Left hindlimb (tissue), 1 donor: Measurements from ENCODE around the gene ABCA12.
"Not testable (repeated sequence)": the region's sequence is repeated elsewhere in the genome, so short reads cannot be mapped to it uniquely, and the experiment has no call there.

Experiments
- DNase-seq: peaks from one replicate; pipeline ENCODE4 v3.0.0-alpha.2; 2018

The ABCA12 gene

GRCh38 chr2:215138479-215138878, at the start of gene ABCA12:
Gene ABCA12 (minus strand): TSS chr2:215138626. CDS start chr2:215138208, 418 bp downstream.
- DNase-seq = no peak

DNA sequence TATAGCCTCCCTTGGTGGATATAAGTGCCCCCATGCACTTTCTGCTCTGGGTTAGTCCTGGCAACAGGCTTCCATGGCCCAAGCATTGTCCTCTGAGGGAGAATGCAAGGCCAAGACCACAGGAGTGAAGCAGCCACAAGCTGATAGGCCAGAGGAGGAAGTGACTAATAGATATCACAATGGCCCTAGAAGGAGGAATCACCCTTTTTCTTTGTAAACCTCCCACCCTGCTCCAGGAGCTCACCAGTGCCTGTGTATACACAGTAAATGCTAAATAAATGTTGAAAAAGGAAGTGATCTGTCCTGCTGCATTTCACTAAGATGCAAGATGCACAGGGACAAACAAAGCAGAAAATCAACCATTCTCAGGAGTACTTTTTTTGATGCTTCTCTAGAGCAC, 49.7 kb upstream of the ABCA12 start:
- DNase-seq = no peak

DNA sequence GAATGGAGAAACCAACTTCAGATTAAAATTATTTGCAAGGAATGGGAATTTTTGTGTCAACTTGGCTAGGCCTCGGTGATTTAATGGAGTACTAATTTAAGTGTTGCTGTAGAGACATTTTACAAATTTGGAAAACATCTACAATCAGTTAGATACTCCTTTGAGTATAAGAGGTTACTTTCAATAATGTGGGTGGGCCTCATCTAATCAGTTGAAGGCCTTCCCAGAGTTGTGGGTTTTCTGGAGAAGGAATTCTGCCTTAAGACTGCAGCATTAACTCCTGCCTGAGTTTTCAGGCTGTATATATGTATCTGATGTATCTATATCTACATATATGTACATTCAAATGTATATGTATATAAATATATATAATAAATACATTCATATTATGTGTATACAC, 47.6 kb upstream of the ABCA12 start:
- no peak for DNase-seq

- no peak for DNase-seq
Measured at GRCh38 chr2:215178121-215178520, 39.7 kb upstream of the ABCA12 start.

GRCh38 chr2:215171796-215172195, 33.4 kb upstream of the ABCA12 start:
- no peak for DNase-seq

DNA sequence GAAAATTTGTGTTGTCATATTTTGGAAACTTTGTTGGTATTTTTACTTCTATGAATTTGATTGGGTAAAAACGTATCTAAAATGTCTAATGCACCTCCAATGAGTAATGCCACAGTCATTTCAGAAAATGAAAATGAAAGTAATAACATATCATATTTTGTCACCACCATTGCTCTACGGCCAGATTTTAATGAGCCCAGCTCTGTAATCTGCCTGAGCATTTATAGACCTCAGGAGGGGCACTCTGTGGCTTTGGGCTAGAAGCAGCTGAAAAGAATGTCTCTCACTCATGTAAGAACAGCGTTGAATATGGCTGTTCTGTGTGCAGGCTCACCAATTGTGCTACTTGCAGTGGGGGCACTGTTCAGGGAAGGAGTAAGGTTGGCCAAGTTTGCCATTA, 32.7 kb upstream of the ABCA12 start:
- no peak for DNase-seq

- DNase-seq = not testable (repeated sequence)
Measured at GRCh38 chr2:215166505-215166904, 28.1 kb upstream of the ABCA12 start.

DNA sequence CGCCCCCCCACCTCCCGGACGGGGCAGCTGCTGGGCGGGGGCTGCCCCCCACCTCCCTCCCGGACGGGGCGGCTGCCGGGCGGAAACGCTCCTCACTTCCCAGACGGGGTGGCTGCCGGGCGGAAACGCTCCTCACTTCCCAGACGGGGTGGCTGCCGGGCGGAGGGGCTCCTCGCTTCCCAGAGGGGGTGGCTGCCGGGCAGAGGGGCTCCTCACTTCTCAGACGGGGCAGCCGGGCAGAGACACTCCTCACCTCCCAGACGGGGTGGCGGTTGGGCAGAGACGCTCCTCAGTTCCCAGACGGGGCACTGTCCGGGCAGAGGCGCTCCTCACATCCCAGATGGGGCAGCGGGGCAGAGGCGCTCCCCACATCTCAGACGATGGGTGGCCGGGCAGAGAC, 24.9 kb upstream of the ABCA12 start:
- DNase-seq = not testable (repeated sequence)

DNA sequence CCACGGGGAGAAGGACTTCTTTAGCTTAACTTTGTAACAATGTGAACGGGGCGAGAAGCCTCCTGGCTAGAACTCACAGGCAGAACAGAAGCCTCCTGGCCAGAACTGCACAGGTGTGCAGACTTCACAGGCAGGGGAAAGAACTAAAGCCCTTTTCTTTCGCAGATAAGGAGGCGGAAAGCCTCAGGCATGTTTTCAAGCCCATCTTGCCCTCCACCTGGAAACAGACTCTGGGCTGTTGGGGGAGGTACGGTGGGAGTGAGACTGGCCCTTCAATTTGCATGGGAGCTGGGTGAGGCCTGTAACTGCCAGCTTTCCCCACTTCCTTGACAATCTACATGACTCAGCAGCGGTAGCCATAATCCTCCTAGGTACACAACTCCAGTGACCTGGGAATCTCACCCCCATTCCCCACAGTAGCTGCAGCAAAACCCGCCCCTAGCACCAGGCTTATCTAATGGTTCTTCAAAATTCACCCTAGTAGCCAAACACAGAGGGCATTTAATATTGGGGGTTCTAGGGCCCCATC, 22.9 kb upstream of the ABCA12 start:
- no peak for DNase-seq

GRCh38 chr2:215160081-215160480, 21.7 kb upstream of the ABCA12 start:
- DNase-seq = no peak

DNA sequence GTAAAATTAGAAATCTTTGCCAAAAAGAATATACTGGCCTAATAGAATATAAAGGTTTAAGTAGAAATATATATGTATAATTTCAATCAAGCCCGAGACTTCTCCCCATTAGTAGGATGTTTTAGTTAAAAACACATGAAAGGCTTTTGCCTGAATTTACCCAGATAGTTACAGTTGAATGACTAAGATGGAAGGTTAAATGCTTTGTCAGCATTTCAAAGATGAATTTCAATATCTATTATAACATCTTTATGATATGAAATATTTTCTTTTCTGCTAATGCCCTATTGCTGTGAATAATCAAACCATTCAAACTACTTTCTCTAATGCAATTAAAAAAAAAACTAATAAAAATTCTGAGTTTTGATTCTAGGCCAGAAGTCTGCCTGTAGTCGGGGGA, 18.0 kb upstream of the ABCA12 start:
- no peak for DNase-seq

DNA sequence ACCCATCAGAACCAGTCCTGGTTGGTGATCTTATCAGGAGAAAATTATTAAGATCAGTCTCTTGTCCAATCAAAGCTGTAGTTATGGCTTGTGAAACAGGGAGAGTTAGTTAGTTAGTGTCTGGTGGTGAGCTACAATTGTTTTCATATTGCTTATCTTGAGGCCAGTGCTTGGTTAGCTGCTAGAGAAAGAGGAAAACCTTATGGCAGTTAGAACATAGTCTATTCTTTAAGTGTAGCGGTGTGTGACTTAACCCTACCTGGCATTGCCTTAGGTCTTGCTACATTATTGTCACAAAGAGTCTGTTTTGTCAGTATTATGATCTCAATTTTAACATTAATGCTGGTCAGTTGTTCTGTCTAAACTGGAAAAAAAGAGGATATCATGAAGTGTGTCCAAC, 11.5 kb upstream of the ABCA12 start:
- no peak for DNase-seq

GRCh38 chr2:215149486-215149885, 11.1 kb upstream of the ABCA12 start:
- no peak for DNase-seq

DNA sequence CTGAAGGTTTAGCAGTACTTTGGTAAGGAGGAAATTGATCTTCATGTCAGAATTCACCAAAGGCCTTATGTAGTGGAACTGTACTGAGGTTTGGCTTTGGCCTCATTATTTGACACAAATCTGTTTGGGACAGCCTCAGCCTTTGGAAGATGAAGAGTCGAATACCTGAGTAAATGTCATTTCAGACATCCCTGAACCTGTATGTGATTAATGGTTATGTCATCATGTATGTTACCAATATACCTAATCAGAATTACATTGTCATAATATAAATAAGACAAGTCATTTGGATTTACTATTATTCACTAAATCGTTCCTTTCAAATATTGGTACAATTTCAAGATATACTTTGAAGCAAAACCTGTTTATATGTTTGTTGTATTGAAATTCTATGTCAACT, 10.6 kb upstream of the ABCA12 start:
- DNase-seq = no peak

GRCh38 chr2:215145611-215146010, 7.2 kb upstream of the ABCA12 start:
- DNase-seq = no peak

DNA sequence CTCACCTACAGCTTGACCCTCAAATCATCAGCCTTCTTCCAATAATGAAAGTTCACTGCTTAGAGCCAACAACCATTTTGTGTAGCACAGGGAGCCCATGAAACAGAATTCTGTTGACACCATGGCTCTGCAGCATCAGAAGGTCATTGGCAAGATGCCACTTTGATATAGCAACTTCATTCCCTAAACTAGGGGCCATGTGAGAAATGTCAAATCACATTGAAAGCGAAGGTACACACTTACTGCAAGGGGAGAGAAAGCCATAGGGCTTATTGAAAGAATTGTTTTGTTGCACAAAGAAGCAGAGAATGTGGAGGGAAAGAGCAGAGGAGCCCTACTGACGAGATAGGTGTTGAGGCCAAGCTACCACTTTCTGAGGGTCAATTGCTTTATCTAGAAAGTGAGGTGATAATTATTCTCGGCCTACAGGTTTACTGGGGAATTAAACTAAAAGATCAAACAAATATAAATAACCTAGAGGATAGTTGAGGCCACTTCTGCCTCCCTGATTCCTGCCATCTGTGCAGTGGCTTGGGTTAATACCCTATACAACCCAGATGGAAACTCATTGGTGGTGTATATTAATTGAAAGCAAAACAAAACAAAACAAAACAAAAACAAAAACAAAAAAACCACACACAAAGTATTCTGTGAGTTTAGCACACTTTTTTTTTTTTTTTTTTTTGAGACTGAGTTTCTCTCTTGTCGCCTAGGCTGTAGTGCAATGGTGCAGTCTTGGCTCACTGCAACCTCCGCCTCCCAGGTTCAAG, 5.9 kb upstream of the ABCA12 start:
- DNase-seq = no peak

GRCh38 chr2:215143458-215143857, 5.0 kb upstream of the ABCA12 start:
- DNase-seq = no peak

GRCh38 chr2:215141706-215142105, 3.3 kb upstream of the ABCA12 start:
- no peak for DNase-seq

- no peak for DNase-seq
Measured at GRCh38 chr2:215140166-215140707, 1.8 kb upstream of the ABCA12 start.

DNA sequence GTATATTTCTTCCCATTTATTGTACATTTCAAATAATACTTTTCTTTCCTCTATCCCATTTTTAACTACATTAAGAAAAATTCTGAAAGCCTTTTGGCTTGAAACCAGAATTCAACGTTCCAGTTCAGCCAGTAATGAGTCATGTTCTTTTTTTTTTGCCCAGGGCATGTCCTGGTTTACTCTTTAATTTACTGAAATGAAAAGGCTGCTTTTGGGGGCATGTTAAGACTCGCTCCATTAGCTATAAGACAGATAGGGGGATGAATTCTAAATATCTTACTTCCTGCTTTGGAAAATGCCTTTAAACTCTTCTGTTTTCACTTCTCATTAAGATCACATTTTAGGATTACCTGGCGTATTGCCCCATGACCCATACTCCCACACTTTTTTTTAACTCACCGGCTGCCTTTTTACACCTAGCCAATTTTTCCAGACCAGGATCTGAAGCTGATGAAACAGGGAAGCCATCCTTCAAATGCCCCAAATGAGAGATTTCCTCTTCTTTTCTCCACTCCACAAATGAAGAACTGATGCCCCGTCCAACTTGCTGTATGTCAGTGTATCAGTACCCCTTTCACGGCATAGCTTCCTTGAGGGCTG, 585 bp downstream of the ABCA12 start:
- no peak for DNase-seq

DNA sequence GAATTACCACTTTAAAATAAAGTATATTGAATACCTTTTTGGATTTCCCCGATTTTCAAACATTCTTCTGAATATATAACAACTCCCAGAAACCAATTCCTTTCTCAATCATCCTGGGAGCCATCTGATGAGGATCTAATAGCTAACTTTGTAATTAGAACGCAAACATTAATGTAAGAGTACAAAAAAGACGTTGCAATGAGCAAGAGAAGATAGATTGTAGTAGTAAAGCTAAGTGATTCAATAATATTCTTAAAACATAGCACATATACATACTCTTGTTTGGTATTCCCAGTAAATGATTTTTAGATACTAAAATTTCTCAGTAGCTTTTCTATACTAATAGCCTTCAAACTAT, 1.1 kb downstream of the ABCA12 start:
- no peak for DNase-seq

DNA sequence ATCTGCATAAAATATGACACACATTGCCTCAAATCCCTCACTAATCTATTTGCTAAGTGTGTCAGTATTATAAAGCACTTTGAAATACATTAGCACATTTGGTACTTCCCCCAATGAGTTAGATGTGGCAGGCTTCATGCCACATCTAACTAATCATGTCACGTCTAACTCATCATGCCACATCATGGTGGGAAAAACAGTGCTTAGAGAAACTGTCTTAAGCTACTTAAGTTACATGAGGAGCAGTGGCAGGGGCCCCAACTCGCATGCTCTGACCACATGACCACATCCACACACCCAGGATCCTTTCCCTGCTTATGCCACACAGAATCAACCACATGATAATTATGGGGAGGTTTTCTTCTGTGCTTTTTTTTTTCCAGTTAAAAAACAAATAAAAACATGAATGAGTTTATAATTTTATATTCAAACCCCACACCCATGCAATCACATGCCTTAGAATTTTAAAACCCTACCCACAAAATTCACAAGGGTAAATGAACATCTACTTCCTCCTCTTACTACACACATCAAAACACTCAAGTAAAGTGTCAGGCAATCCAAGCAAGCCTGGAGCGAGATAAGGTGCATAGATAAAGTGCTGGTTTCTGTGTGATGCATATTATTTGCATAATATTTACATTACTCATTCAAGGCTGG, 1.6 kb downstream of the ABCA12 start:
- peak; percentile 39 for DNase-seq

- no peak for DNase-seq
Measured at GRCh38 chr2:215120401-215120800, 18.0 kb downstream of the ABCA12 start.

DNA sequence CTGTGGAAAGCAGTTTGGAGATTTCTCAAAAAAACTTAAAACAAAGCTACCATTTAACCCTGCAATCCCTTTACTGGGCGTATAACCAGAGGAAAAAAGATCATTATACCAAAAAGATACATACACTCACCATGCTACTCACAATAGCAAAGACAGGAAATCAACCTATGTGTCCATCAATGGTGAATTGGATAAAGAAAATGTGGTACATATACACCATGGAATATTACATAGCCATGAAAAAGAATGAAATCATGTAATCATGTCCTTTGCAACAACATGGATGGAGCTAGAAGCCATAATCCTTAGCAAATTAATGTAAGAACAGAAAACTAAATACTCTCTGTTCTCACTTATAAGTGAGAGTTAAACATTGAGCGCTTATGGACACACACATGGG, 18.6 kb downstream of the ABCA12 start:
- DNase-seq = no peak
